ENCODE data around the gene EPB41L3. TPM values are rescaled to one million over a fixed set of nuclear protein-coding genes. Genes with fewer than 3 reads are reported as not detected.

Gene EPB41L3
- total and polyA plus RNA-seq, 5 experiments from 2014 or later = 0.15 to 1.5 (median 0.35) TPM

DNA sequence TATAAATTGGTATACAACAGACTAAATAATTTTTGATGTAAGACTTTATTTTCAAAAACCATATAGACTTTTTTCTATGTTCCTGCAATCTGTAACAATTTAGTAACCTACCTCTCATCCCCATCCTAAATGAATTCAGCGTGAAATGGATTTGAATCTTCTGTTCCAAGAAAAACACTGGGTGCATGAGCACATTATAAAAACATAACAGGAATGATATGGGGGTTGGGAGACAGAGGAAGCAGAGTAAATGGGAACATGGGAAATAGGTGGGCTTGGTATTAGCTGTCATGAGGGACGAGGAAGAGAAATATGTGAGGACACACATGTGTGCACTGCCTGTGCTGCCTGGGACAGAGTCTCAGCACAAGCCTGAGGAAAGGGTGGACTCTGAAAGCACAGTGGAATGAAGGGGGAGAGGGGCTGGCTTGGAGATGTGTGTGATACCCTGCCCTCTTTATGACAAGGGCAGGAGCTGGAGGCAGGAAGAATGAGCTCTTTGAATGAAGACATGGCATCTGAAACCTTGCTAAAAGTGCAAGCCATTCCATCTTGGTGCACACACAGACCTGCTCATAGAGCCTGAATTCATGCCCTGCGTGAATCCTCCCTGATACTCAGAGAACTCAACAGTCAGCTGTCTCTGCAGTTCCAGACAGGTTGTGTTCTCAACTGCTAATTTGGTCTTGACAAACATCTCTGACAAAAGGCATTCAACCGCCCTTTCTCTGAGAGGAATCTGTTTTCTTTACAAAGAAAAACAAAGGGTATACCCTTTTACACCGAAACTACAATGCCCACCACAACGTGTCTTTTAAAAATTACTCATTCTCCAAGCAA lies 66.6 kb downstream of the EPB41L3 start:
- no peak overlapping the region for H3K4me3 Mint-ChIP-seq
- no peak for ATAC-seq
- POLR2A ChIA-PET = no interaction called here
- peaks cover 0 to 7% (median 0%) of the 10 kb centered on the region in 3 donors for H3K36me3 Mint-ChIP-seq
- peaks cover 4 to 38% (median 10%) of the 10 kb centered on the region in 5 donors for H3K27me3 Mint-ChIP-seq
- peaks cover 0 to 6% (median 4%) of the 10 kb centered on the region in 9 donors for H3K9me3 Mint-ChIP-seq
- no peak for DNase-seq
- no peak overlapping the region for H3K27ac Mint-ChIP-seq
- H3K4me1 Mint-ChIP-seq = peaks cover 2 to 7% (median 4%) of the 10 kb centered on the region in 4 donors

DNA sequence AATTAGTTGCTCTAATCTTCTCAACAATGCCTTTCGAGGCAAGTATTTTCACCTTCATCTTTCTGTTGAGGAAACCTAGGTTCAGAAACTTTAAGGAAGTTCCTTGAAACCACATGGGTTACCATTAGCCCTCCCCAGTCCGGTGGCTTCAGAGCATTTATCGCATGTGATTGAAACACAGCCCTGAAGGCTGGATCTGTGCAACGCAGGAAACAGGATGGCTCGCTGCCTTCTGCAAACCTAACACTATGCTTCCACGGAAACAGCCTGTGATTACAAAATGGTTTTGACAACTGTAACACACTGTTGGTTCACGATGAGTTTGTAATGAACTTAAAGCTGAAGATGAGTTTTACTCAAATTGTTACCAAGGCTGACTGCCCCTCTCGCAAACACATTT lies 68.5 kb downstream of the EPB41L3 start:
- Mint-ChIP-seq H3K9me3 (no peaks in the 10 kb centered on the region), H3K4me1 (peaks cover 2 to 7% (median 4%) of the 10 kb centered on the region in 4 donors), H3K27ac (no peak overlapping the region), H3K36me3 (no peaks in the 10 kb centered on the region), H3K4me3 (no peak overlapping the region), H3K27me3 (peaks cover 3 to 44% (median 10%) of the 10 kb centered on the region in 5 donors)
- POLR2A ChIA-PET = interaction anchor here (0.6 kb wide), 1 partner anchor 101 kb away, joined by 4 read pairs; no protein-coding TSS in a partner anchor
- ATAC-seq (peak in 1 of 2 donors; percentile 32), DNase-seq (no peak)

DNA sequence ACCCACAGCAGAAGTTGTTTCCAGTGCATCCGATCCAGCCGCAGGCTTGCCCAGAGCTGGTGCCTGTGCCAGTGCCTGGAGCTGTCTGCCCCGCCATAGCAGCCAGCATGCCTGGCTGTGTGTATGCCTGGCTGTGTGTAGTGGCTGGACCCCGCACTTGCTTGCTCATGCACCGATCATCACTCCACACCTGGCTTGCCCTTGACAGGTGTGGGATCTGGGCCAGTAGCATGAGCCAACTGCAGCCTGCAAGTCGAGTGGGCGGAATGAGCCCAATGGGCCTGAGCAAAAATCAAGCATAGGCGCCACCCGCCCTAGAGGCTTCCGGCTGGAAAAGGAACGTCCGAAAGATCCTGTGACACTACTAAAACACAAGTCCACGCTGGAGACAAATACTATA lies 74.5 kb downstream of the EPB41L3 start:
- H3K36me3 Mint-ChIP-seq = no peaks in the 10 kb centered on the region
- POLR2A ChIA-PET = no interaction called here
- H3K4me1 Mint-ChIP-seq = no peaks in the 10 kb centered on the region
- ATAC-seq (no peak), DNase-seq (no peak)
- H3K4me3 Mint-ChIP-seq = no peak overlapping the region
- no peaks in the 10 kb centered on the region for H3K9me3 Mint-ChIP-seq
- H3K27me3 Mint-ChIP-seq = peaks cover 3 to 26% (median 6%) of the 10 kb centered on the region in 5 donors
- H3K27ac Mint-ChIP-seq = no peak overlapping the region

DNA sequence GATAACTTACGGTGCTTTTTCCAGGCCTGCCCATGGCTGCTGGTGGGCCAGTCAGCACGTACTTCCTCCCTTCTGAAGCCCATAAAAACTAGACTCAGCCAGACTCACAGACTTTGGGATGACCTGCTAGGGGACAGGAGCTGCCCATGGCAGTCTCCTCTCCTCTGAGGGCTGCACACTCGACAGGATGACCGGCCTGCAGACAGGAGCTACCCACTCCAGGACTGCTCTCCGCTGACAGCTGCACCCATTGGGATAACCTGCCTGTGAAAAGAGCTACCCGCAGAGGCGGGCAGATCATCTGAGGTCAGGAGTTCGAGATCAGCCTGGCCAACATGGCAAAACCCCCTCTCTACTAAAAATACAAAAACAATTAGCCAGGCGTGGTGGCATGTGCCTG lies 75.4 kb downstream of the EPB41L3 start:
- Mint-ChIP-seq H3K4me1 (no peaks in the 10 kb centered on the region), H3K27me3 (peaks cover 0 to 36% (median 5%) of the 10 kb centered on the region in 5 donors), H3K9me3 (no peaks in the 10 kb centered on the region), H3K27ac (no peak overlapping the region), H3K4me3 (no peak overlapping the region), H3K36me3 (no peaks in the 10 kb centered on the region)
- DNase-seq (no peak), ATAC-seq (no peak)
- POLR2A ChIA-PET = no interaction called here

DNA sequence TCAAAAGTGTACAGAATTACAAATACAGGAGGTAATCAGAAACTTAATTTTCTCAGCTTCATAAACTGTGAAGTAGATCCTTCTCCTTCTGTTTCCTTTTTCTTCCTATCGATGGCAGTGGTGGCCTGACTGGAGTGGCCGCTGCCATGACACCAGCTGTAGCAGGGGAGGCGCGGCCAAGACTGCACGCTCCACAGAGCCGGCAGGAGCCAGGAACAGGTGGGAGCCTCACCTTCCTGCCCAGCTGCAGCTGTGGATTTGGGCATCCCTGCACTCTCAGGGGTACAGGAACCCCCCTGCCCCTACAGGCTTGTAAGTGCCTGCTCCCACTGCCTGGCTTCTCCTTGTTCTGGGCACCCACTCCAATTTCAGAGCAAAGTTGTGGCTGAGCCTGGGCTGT lies 76.1 kb downstream of the EPB41L3 start:
- H3K27me3 Mint-ChIP-seq = peaks cover 0 to 41% (median 8%) of the 10 kb centered on the region in 5 donors
- H3K4me1 Mint-ChIP-seq = no peaks in the 10 kb centered on the region
- no peaks in the 10 kb centered on the region for H3K36me3 Mint-ChIP-seq
- POLR2A ChIA-PET = no interaction called here
- no peaks in the 10 kb centered on the region for H3K9me3 Mint-ChIP-seq
- no peak overlapping the region for H3K4me3 Mint-ChIP-seq
- ATAC-seq (no peak), DNase-seq (no peak)
- H3K27ac Mint-ChIP-seq = no peak overlapping the region

- no peak for ATAC-seq
- Mint-ChIP-seq H3K27ac (no peak overlapping the region), H3K4me3 (no peak overlapping the region), H3K27me3 (peaks cover 0 to 44% (median 8%) of the 10 kb centered on the region in 5 donors), H3K36me3 (no peaks in the 10 kb centered on the region), H3K4me1 (no peaks in the 10 kb centered on the region), H3K9me3 (no peaks in the 10 kb centered on the region)
- DNase-seq = no peak
- POLR2A ChIA-PET = no interaction called here
Measured at GRCh38 chr18:5466256-5466655, 77.5 kb downstream of the EPB41L3 start.

DNA sequence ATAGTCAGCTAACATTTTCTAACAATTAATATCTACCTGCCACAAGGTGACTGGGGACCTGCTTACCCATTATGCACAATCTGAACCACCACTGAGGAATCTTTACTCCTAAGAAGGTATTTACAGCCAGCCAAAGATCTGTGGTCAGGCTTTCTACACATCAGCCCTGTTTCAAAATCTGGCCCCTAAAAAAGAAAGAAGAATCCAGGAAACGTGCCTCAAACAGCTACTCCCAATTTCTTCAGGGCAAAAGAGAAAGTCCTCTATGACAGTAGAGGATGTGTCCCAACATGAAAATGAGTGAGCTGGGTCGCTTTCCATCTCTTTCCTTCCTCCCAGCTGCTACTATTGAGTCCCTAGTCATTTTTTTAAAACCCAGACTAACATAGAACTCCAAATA lies 79.5 kb downstream of the EPB41L3 start:
- H3K9me3 Mint-ChIP-seq = no peaks in the 10 kb centered on the region
- H3K27me3 Mint-ChIP-seq = peaks cover 0 to 48% (median 8%) of the 10 kb centered on the region in 5 donors
- H3K36me3 Mint-ChIP-seq = no peaks in the 10 kb centered on the region
- H3K4me1 Mint-ChIP-seq = no peaks in the 10 kb centered on the region
- ATAC-seq = no peak
- POLR2A ChIA-PET = no interaction called here
- DNase-seq = no peak
- no peak overlapping the region for H3K4me3 Mint-ChIP-seq
- H3K27ac Mint-ChIP-seq = no peak overlapping the region

- DNase-seq (no peak), ATAC-seq (no peak)
- H3K4me3 Mint-ChIP-seq = no peak overlapping the region
- POLR2A ChIA-PET = no interaction called here
- H3K36me3 Mint-ChIP-seq = no peaks in the 10 kb centered on the region
- no peaks in the 10 kb centered on the region for H3K4me1 Mint-ChIP-seq
- H3K27me3 Mint-ChIP-seq = peaks cover 0 to 48% (median 8%) of the 10 kb centered on the region in 5 donors
- H3K27ac Mint-ChIP-seq = no peak overlapping the region
- no peaks in the 10 kb centered on the region for H3K9me3 Mint-ChIP-seq
Measured at GRCh38 chr18:5463831-5464230, 80.0 kb downstream of the EPB41L3 start.

DNA sequence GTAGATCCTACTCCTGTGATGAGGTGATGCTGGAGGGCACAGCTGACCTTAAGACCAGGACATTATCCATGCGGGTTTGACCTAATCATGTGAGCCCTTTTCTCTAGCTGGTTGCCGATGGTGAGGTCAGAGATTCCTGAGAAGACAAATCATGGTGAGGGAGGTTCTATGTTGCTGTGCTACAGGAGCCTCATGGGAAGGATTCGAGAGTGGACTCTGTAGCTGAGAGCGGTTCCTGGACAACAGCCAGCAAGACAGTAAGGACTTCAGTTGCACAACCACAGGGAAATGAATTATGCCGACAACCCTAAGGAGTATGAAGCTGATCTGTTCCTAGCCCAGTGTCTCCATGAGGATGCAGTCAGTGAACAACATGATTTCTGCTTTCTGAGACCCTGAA lies 80.4 kb downstream of the EPB41L3 start:
- POLR2A ChIA-PET = no interaction called here
- H3K27me3 Mint-ChIP-seq = peaks cover 0 to 48% (median 8%) of the 10 kb centered on the region in 5 donors
- no peaks in the 10 kb centered on the region for H3K9me3 Mint-ChIP-seq
- no peak overlapping the region for H3K4me3 Mint-ChIP-seq
- ATAC-seq (no peak), DNase-seq (no peak)
- no peaks in the 10 kb centered on the region for H3K4me1 Mint-ChIP-seq
- no peak overlapping the region for H3K27ac Mint-ChIP-seq
- no peaks in the 10 kb centered on the region for H3K36me3 Mint-ChIP-seq

- Mint-ChIP-seq H3K27me3 (peaks cover 0 to 48% (median 5%) of the 10 kb centered on the region in 5 donors), H3K4me1 (peaks cover 0 to 8% (median 2%) of the 10 kb centered on the region in 4 donors), H3K36me3 (no peaks in the 10 kb centered on the region), H3K27ac (no peak overlapping the region), H3K4me3 (no peak overlapping the region), H3K9me3 (no peaks in the 10 kb centered on the region)
- ATAC-seq (no peak), DNase-seq (no peak)
- POLR2A ChIA-PET = no interaction called here
Measured at GRCh38 chr18:5462227-5462626, 81.6 kb downstream of the EPB41L3 start.

- no peak overlapping the region for H3K27ac Mint-ChIP-seq
- no peaks in the 10 kb centered on the region for H3K9me3 Mint-ChIP-seq
- ATAC-seq (no peak), DNase-seq (no peak)
- POLR2A ChIA-PET = no interaction called here
- H3K4me1 Mint-ChIP-seq = peaks cover 0 to 13% (median 5%) of the 10 kb centered on the region in 4 donors
- no peak overlapping the region for H3K4me3 Mint-ChIP-seq
- H3K27me3 Mint-ChIP-seq = peaks cover 0 to 41% (median 5%) of the 10 kb centered on the region in 5 donors
- H3K36me3 Mint-ChIP-seq = no peaks in the 10 kb centered on the region
Measured at GRCh38 chr18:5461041-5461440, 82.8 kb downstream of the EPB41L3 start.

DNA sequence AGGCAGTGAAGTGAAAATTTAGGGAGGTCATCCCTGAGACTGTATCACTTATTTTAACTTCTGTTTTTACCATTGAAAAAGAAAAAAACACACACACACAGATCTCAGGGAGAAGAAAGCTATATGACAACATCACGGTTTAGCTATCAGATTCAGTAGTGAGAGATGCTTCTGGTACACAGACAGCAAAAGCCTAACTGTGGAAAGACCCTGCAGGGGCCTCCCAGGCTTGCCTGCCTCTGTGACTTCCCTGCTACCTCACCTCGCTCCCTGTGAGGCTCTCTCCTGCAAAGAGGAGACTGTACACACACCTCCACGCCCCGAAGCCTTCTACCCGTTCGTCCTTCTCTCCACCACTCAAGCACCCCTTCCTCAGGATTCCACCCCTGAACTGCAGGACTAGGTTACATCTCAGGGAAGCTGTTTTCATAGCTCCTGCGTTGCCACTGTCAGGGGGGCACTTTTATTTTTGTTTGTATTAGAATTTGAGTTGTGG lies 86.3 kb downstream of the EPB41L3 start:
- POLR2A ChIA-PET = interaction anchor here (2.1 kb wide), 1 partner anchor 162 kb away, joined by 14 read pairs; the partner anchor contains the start of gene ZBTB14
- Mint-ChIP-seq H3K9me3 (no peaks in the 10 kb centered on the region), H3K27ac (peak overlapping the region in 7 of 10 donors; percentile 68 to 94 (median 87)), H3K27me3 (peaks cover 0 to 19% (median 0%) of the 10 kb centered on the region in 5 donors), H3K4me3 (peak overlapping the region in 7 of 10 donors; percentile 58 to 82 (median 67)), H3K4me1 (peaks cover 0 to 20% (median 8%) of the 10 kb centered on the region in 4 donors), H3K36me3 (no peaks in the 10 kb centered on the region)
- peak in 1 of 2 donors; percentile 35 for ATAC-seq
- no peak for DNase-seq

All from naive thymus-derived CD8-positive, alpha-beta T cell (primary cell).